K562 (cell line): Measurements from ENCODE around the gene SYT10. TPM values are rescaled to one million over a fixed set of nuclear protein-coding genes. Genes with fewer than 3 reads are reported as not detected.

Experiments used
- ATF7 ChIP-seq: fragments of 450-650 bp; IDR thresholded peaks from 2 replicates; pipeline ENCODE4 v1.7.1; 2014; ENCODE audit warnings: mild to moderate bottlenecking, moderate library complexity
- E2F6 ChIP-seq, 2 experiments: IDR thresholded peaks; 2 replicates each; pipeline ENCODE4 v1.6.1; 2011; ENCODE audit warnings: borderline replicate concordance in 1 of 2, control low read depth in 1 of 2, low read depth in 1 of 2, low read length in 1 of 2, mild to moderate bottlenecking in 1 of 2, mixed read lengths in 1 of 2, moderate library complexity in 1 of 2; ENCODE audit not compliant: insufficient read depth in 1 of 2, insufficient read length in 1 of 2, poor library complexity in 1 of 2, severe bottlenecking in 1 of 2; ENCODE audit errors: extremely low read depth in 1 of 2
- HOXB6 ChIP-seq: fragments of 250-450 bp; sonication (Bioruptor Pico); IDR thresholded peaks from 2 replicates; pipeline ENCODE4 v1.5.1; 2022; ENCODE audit warnings: mild to moderate bottlenecking, borderline replicate concordance
- KDM2B ChIP-seq: fragments of 250-450 bp; sonication (Bioruptor Pico); IDR thresholded peaks from 2 replicates; pipeline ENCODE4 v1.8.0; 2021; ENCODE audit warnings: mild to moderate bottlenecking, moderate library complexity
- MYNN ChIP-seq, 2 experiments: sonication (generic); formaldehyde crosslinking in 1 of 2; IDR thresholded peaks; 2 replicates each; pipeline versions ENCODE4 v1.5.0 to v1.6.1; 2016 to 2020; ENCODE audit warnings: antibody characterized with exemption in 1 of 2, missing genetic modification reagents in 1 of 2
- NR3C1 ChIP-seq: sonication (generic); formaldehyde crosslinking; IDR thresholded peaks from 2 replicates; pipeline ENCODE4 v1.8.1; 2022; ENCODE audit warnings: missing genetic modification reagents
- PTTG1 ChIP-seq: fragments of 450-650 bp; IDR thresholded peaks from 2 replicates; pipeline ENCODE4 v1.6.1; 2016; ENCODE audit warnings: low read depth, mild to moderate bottlenecking, missing genetic modification characterization, missing compliant biosample characterization
- TARDBP ChIP-seq: fragments of 450-650 bp; IDR thresholded peaks from 2 replicates; pipeline ENCODE4 v1.6.1; 2016
- TRIM28 ChIP-seq: fragments of 450-650 bp; IDR thresholded peaks from 2 replicates; pipeline ENCODE4 v1.6.1; 2017
- TSHZ1 ChIP-seq: fragments of 250-450 bp; sonication (Bioruptor Pico); IDR thresholded peaks from 2 replicates; pipeline ENCODE4 v1.4.0; 2020; ENCODE audit warnings: mild to moderate bottlenecking, moderate library complexity
- ZBTB40 ChIP-seq, 2 experiments: fragments of 450-650 bp in 1 of 2; sonication (generic) in 1 of 2; formaldehyde crosslinking in 1 of 2; IDR thresholded peaks; 2 replicates each; pipeline versions ENCODE4 v1.7.1 to v1.9.0; 2016 to 2022; ENCODE audit warnings: inconsistent platforms in 1 of 2, mild to moderate bottlenecking in 1 of 2, missing genetic modification reagents in 1 of 2
- polyA plus RNA-seq, 8 experiments: library from polyadenylated mRNA; depleted of rRNA in 4 of 8; stranded (reverse) in 5 of 8; unstranded in 3 of 8; fragments of >200 nt; fragmentation: Nextera tagmentation in 2 of 8; fragmentation: Illumina TruSeq in 1 of 8; extraction: Ambion mirVana in 2 of 8; extraction: Trizol in 1 of 8; gene quantifications; 2 replicates each; pipeline versions ENCODE4 v1.2.1 to v1.2.3, GENCODE V29; 2011 to 2014; ENCODE audit warnings: inconsistent platforms in 1 of 8, missing spikeins in 1 of 8
- total RNA-seq, 7 experiments: library from RNA; depleted of rRNA in 6 of 7; stranded (reverse); fragments of >200 nt in 6 of 7; fragmentation: Illumina TruSeq in 2 of 7; extraction: Trizol in 2 of 7; gene quantifications; 2 replicates each; pipeline versions ENCODE4 v1.2.1 to v1.2.3, GENCODE V29; 2011 to 2021; ENCODE audit warnings: low replicate concordance in 1 of 7

SYT10 gene
- total and polyA plus RNA-seq, 9 of the 15 experiments (the other 6 are each of a cell fraction or from before 2014, with no cell fraction given): 0.27 to 6.2 (median 2.5) TPM

- TF ChIP-seq ZBTB40 (IDR thresholded peaks at IDR 0.05) (no peak), ZBTB40 (CRISPR knock-in tag; IDR thresholded peaks at IDR 0.05) (no peak), KDM2B (CRISPR knock-in tag) (no peak), ATF7 (no peak), E2F6 (IDR thresholded peaks at IDR 0.05; ENCODE audit: borderline replicate concordance in 1 of 2, extremely low read depth in 1 of 2, insufficient read depth in 1 of 2, insufficient read length in 1 of 2, low read depth in 1 of 2, low read length in 1 of 2, poor library complexity in 1 of 2, severe bottlenecking in 1 of 2) (peak; percentile 44 to 85), TSHZ1 (no peak), TARDBP (no peak), PTTG1 (no peak), HOXB6 (CRISPR knock-in tag) (no peak), TRIM28 (no peak), MYNN (IDR thresholded peaks at IDR 0.05) (no peak), MYNN (CRISPR knock-in tag; IDR thresholded peaks at IDR 0.05) (no peak), NR3C1 (CRISPR knock-in tag) (peak; percentile 29; the same call in 1 of the 2 replicates)
These were observed 600 bp downstream of the SYT10 start (continued) for GRCh38 chr12:33438851-33439586.
